ENCODE measurements around the gene LTBR.

DNA sequence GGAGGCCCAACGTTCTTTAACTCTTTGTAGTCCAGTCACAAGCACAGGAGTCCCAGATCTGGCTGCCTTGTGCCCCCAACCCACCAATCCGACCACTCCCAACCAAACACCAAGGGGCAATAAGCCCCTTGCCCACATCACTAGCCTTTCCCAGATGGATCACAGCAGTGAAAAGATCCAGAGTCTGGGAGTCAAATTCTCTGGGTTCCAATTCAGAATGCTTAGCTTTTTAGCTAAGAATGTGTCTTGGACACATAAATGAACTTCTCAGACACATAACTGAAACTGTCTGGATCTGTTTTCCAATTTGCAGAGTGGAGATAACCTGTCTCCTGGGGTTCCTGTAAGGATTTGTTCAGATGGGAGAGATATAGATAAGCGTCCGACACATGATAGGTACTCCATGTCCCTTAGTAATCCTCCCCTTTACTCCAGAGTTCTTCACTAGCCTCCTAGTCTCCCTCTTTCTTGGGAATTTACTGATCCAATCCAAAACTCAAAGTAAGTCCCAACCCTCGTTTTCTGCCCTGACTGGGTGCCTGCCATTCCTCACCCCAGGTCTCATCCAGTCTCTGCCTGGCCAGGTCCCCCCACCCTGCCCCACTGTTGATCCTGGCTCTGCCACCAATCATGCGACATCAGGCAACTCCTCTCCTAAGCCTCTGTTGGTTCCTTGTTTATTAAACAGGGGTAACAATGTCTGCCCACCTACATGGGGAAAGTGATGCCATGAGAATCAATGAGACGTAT, 41.6 kb upstream of the LTBR start:
- TF ChIP-seq, protein P1, sequence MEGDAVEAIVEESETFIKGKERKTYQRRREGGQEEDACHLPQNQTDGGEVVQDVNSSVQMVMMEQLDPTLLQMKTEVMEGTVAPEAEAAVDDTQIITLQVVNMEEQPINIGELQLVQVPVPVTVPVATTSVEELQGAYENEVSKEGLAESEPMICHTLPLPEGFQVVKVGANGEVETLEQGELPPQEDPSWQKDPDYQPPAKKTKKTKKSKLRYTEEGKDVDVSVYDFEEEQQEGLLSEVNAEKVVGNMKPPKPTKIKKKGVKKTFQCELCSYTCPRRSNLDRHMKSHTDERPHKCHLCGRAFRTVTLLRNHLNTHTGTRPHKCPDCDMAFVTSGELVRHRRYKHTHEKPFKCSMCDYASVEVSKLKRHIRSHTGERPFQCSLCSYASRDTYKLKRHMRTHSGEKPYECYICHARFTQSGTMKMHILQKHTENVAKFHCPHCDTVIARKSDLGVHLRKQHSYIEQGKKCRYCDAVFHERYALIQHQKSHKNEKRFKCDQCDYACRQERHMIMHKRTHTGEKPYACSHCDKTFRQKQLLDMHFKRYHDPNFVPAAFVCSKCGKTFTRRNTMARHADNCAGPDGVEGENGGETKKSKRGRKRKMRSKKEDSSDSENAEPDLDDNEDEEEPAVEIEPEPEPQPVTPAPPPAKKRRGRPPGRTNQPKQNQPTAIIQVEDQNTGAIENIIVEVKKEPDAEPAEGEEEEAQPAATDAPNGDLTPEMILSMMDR (IDR thresholded peaks at IDR 0.05): no peak
- no peak for TF ChIP-seq EZH2 (IDR thresholded peaks at IDR 0.05)

Measured in neural progenitor cell (in vitro differentiated cells).